ENCODE measurements around the gene APOBEC2.

The APOBEC2 gene

DNA sequence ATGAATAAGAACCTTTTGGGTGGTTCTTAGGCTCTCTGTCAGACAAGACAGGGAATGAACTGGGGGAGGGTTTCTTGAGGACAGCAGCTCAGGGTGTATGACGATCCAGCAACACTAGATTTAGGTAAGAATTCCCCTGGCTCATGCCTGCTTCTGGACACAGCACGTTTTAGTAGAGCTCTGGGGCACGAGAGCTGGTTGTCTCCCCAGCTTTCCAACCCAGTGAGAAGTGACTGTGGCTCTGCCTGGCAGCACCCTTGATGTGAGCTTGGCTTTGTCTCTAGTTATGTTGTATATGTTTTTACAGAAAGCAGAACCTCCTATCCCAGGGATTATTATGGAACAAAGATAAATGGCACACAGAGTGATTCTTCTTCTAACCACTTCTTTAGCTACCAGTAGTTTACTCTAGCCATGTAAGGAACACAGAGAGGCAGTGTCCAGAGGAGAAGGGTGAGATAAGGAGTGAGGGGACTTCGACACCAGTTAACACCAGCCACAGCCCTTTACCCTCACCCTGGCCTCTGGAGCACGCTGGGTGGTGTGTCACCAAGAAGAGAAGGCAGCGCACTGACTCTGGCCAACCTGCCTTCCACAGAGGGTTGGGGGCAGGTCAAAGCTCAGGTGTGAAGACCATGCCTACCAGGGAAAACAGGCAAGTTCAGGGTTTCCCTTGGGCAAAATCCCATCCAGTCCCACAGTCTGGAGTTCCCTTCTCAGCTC, 3.9 kb downstream of the APOBEC2 start:
- Histone ChIP-seq H3K27me3 (ENCODE audit: low read depth) (no peaks in the 10 kb centered on the region), H3K9me3 (no peaks in the 10 kb centered on the region), H3K36me3 (replicated peaks) (no peaks in the 10 kb centered on the region), H3K4me1 (no peaks in the 10 kb centered on the region), H3K4me3 (no peak overlapping the region)
- DNase-seq (ENCODE audit: low spot score in 2 of 2) = no peak
- in situ Hi-C loops (cut with MboI; ENCODE audit: low sequenced_read_pairs) = no loop called here

DNA sequence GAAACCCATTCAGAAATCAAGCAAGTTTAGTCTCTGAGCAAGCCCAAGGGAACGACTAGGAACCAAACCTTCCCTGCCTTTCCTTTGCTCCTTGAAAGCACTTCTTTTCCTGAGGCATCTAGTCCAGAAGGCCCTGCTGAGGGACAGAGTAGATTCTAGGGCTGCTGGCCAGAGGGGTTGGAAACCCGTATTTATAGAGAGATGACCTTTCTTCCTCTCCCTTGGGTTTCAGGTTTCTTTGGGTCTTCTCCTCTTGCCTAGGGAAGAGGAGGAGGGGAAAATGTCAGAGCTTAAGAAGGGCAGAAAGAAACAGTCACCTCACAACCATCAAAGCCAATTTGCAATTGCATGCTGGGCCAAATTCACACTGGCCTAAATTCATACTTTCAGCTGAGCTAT, 5.8 kb downstream of the APOBEC2 start:
- H3K4me1 ChIP-seq = no peaks in the 10 kb centered on the region
- in situ Hi-C loops (cut with MboI; ENCODE audit: low sequenced_read_pairs) = no loop called here
- no peaks in the 10 kb centered on the region for H3K27me3 ChIP-seq (ENCODE audit: low read depth)
- no peaks in the 10 kb centered on the region; the same call in 1 of the 2 replicates for H3K36me3 ChIP-seq (replicated peaks)
- H3K9me3 ChIP-seq = no peaks in the 10 kb centered on the region
- no peak for DNase-seq (ENCODE audit: low spot score in 2 of 2)
- H3K4me3 ChIP-seq = no peak overlapping the region

DNA sequence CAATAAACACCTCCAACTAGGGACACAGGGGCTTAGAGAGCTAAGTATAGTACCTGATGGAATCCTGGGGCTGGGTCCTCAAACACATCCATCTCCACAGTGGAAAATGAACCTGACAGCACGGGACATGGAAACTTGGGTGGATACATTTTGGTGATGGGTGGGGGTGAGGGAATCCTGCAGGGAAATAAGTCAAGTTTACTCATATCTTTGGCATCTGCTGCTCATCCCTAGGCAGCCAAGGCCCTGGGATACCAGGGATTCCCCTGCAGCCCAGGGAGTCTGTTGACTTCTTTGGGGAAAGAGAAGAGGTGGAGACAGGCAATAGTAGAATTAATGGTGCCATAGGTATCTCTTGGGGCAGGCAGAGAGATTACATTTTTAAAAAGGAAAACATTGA, 6.6 kb downstream of the APOBEC2 start:
- Histone ChIP-seq H3K27me3 (ENCODE audit: low read depth) (no peaks in the 10 kb centered on the region), H3K9me3 (no peaks in the 10 kb centered on the region), H3K4me1 (no peaks in the 10 kb centered on the region), H3K36me3 (replicated peaks) (peaks cover 4% of the 10 kb centered on the region), H3K4me3 (no peak overlapping the region)
- in situ Hi-C loops (cut with MboI; ENCODE audit: low sequenced_read_pairs) = no loop called here
- no peak for DNase-seq (ENCODE audit: low spot score in 2 of 2)

DNA sequence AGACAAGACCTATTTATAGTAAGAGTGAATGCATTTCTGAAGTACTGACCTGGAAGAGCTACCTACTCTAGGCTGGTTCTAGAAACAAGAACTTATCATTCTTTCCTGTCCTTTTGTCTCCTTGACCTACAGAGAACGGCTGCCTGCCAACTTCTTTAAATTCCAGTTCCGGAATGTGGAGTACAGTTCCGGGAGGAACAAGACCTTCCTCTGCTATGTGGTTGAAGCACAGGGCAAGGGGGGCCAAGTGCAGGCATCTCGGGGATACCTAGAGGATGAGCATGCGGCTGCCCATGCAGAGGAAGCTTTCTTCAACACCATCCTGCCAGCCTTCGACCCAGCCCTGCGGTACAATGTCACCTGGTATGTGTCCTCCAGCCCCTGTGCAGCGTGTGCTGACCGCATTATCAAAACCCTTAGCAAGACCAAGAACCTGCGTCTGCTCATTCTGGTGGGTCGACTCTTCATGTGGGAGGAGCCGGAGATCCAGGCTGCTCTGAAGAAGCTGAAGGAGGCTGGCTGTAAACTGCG, 8.3 kb downstream of the APOBEC2 start:
- Histone ChIP-seq H3K36me3 (replicated peaks) (peaks cover 14% of the 10 kb centered on the region), H3K4me3 (no peak overlapping the region), H3K4me1 (no peaks in the 10 kb centered on the region), H3K27me3 (ENCODE audit: low read depth) (no peaks in the 10 kb centered on the region), H3K9me3 (no peaks in the 10 kb centered on the region)
- DNase-seq (ENCODE audit: low spot score in 2 of 2) = no peak
- in situ Hi-C loops (cut with MboI; ENCODE audit: low sequenced_read_pairs) = no loop called here

DNA sequence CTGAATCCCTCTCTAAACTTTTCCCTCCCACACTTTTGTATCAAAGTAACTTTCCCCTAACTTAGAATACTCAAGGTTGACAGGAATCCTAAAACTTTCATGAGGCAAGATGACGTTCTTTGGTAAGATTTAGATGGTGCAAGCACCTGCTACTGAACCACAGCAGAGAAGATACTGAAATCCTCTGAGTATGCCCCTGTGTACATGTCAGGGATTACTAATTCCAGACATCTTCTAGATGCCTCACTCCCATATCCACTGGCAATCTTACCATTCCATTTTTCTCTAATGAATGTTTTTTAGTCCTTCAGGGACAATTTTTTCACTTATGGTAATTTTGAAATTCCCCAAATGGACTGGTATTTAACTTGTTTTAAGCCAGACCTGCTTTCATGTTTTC, 9.1 kb downstream of the APOBEC2 start:
- no peak for DNase-seq (ENCODE audit: low spot score in 2 of 2)
- in situ Hi-C loops (cut with MboI; ENCODE audit: low sequenced_read_pairs) = no loop called here
- Histone ChIP-seq H3K27me3 (ENCODE audit: low read depth) (no peaks in the 10 kb centered on the region), H3K4me3 (no peak overlapping the region), H3K36me3 (replicated peaks) (peaks cover 16% of the 10 kb centered on the region), H3K9me3 (no peaks in the 10 kb centered on the region), H3K4me1 (no peaks in the 10 kb centered on the region)

DNA sequence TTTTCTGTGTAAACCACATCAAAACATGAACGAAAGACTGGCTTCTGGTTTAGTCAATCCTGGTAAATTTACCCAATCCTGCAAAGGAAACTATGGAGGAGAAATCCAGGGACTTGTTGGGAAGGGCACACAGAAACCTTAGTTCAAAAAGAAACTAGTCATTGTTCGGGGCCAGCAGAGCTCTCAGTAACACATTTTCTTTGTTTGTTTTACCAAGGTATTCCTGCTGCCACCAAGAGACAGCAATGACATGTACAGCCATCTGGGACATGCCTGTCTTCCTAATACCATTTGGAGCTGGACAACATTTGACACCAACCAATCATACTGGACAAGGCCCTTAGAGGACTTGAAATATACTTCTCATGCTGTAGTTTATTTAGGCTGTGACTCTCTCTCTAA, 10.9 kb downstream of the APOBEC2 start:
- peaks cover 22% of the 10 kb centered on the region for H3K36me3 ChIP-seq (replicated peaks)
- H3K4me3 ChIP-seq = no peak overlapping the region
- no peak for DNase-seq (ENCODE audit: low spot score in 2 of 2)
- no peaks in the 10 kb centered on the region for H3K9me3 ChIP-seq
- no peaks in the 10 kb centered on the region for H3K27me3 ChIP-seq (ENCODE audit: low read depth)
- H3K4me1 ChIP-seq = no peaks in the 10 kb centered on the region
- in situ Hi-C loops (cut with MboI; ENCODE audit: low sequenced_read_pairs) = no loop called here

DNA sequence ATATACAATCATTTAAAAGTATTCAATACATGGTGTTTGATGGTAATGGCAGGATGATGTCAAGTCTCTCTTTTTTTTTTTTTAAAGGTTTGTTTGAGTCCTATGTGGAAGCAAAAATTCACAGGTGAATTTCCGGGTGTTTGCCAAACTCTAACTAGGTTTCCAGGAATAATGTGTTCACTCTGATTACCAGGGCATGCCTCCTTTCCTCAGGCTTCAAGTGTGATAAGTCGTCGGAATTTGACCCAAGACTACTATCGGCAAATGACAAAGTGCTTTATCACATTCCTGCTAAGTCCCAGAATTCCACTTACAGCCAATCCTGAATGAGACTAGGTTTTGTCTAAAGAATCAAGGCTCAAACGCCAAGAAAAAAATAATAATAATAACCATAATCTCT, 11.8 kb downstream of the APOBEC2 start:
- no peak overlapping the region for H3K4me3 ChIP-seq
- in situ Hi-C loops (cut with MboI; ENCODE audit: low sequenced_read_pairs) = no loop called here
- DNase-seq (ENCODE audit: low spot score in 2 of 2) = no peak
- H3K36me3 ChIP-seq (replicated peaks) = peaks cover 22% of the 10 kb centered on the region
- H3K4me1 ChIP-seq = no peaks in the 10 kb centered on the region
- H3K9me3 ChIP-seq = no peaks in the 10 kb centered on the region
- no peaks in the 10 kb centered on the region for H3K27me3 ChIP-seq (ENCODE audit: low read depth)

DNA sequence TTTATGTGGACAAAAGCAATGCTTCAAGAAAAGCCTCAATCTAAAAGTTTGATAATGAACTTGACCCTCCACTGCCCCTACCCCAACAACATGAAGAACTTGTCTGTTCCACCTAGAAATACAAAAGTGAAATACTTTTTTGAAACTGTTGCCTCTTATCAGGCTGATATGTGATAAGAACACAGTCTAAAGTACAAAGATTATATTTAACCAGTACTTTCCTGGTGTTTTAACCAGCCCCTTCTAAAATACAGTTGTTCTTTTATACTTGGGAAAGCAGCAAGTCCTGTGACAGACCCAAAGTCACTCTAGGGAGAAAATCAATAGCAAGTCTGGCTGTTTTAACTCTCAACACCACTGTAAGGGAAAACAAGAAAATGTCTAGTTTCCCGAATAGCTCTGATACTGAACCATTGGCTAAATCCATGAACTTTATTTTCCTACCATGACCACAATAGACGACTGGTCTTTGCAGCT, 12.6 kb downstream of the APOBEC2 start:
- no peak for DNase-seq (ENCODE audit: low spot score in 2 of 2)
- Histone ChIP-seq H3K4me1 (0 out of 2 replicates have a peak, but pooled peaks cover under 1% of the 10 kb centered on the region), H3K27me3 (ENCODE audit: low read depth) (no peaks in the 10 kb centered on the region), H3K9me3 (no peaks in the 10 kb centered on the region), H3K4me3 (no peak overlapping the region), H3K36me3 (replicated peaks) (peaks cover 26% of the 10 kb centered on the region)
- in situ Hi-C loops (cut with MboI; ENCODE audit: low sequenced_read_pairs) = no loop called here

DNA sequence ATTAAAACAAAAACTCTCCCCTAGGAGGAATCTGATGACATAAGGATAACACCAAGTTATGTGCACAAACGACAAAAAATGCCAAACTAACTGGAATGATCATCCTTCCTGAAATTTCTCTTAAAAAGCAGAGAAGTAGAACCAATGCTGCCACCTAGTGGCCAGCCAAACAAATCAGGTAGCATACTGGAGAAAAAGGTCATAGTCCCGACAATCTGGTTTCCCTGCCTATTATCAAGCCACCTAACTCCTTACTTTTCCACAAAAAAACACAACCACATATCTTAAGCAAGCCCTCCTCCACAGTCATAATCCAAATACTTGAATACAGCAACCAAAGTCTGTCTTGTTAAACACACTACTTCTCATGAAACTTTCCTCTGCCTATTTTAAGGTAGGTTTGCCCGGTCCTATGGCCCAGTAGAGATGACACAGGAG, 13.9 kb downstream of the APOBEC2 start:
- no peaks in the 10 kb centered on the region for H3K9me3 ChIP-seq
- peaks cover 30% of the 10 kb centered on the region for H3K36me3 ChIP-seq (replicated peaks)
- in situ Hi-C loops (cut with MboI; ENCODE audit: low sequenced_read_pairs) = no loop called here
- no peaks in the 10 kb centered on the region for H3K27me3 ChIP-seq (ENCODE audit: low read depth)
- 0 out of 2 replicates have a peak, but pooled peaks cover 4% of the 10 kb centered on the region for H3K4me1 ChIP-seq
- H3K4me3 ChIP-seq = no peak overlapping the region
- DNase-seq (ENCODE audit: low spot score in 2 of 2) = peak; percentile 49 to 76

DNA sequence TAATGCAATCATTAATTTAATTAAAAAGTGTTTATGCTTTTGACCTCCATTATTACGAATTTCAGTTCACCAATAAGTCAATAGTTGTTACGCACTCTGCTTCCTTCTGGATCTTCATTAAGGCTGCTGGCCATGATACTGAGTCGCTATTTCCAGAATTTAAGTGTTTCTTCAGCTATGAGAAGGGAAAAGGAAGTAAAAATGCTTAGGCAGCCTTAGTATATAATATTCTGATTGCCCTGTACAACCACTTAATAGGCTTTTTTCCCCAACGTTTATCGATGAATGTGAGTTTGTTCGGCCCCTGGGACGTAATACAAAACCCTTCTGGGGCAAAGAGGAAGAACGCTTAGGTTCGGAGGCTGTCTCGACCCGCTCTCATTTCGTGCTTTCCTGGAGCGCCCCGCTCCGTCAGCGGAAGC, 18.5 kb downstream of the APOBEC2 start:
- Histone ChIP-seq H3K9me3 (no peaks in the 10 kb centered on the region), H3K4me3 (peak overlapping the region; percentile 81), H3K36me3 (replicated peaks) (peaks cover 16% of the 10 kb centered on the region), H3K27me3 (ENCODE audit: low read depth) (no peaks in the 10 kb centered on the region), H3K4me1 (peaks cover 25% of the 10 kb centered on the region)
- no peak for DNase-seq (ENCODE audit: low spot score in 2 of 2)
- in situ Hi-C loops (cut with MboI; ENCODE audit: low sequenced_read_pairs) = no loop called here

DNA sequence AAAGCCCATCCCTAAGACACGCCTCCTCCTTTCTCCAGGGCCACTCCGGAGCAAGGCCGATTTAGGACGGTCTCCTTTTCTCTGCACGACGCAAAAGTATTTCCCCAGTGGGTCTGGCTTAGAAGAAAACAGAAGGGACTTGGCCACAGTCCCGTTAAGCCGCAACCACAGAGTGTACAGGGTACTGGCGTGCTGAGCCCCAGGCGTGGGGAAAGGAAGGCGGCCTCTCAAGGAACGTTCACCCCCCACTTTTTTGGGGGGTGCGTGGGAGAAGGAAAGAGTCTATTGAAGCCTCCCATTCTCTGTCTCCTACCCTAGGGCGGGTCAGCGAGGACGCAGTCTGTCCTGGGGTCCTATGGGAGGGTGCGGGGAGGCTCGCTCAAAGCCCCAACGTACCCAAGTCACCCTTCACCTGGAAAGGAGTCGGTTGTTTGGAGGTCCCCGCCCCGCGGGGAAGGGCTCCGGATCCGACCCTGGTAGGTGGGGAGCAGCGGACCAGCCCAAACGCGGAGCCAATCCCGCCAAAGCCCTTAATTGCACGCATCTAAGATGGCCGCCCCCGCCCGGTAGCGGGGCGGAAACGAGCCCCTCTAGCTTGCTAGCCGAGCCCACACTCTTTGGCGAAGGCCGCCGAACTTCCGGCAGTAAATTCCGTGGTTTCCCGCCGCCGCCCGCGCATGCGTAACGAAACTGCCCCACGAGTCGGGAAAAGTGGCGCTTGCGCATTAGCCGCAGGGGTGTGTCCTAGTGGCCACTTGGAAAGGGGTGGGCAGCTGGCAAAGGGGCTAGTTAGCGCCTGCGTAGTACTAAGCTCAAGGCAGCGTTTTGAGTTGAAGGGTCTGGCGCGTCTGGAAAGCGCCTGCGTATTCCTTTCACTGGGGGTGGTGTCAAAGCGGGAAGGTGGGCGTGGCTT, 19.2 kb downstream of the APOBEC2 start, which contains the start of gene OARD1:
Gene OARD1 (minus strand): TSS at position 434 of the 913 bp plus-strand sequence. CDS start 722 bp downstream, outside the sequence.
- no peaks in the 10 kb centered on the region for H3K9me3 ChIP-seq
- H3K4me1 ChIP-seq = peaks cover 25% of the 10 kb centered on the region
- H3K36me3 ChIP-seq (replicated peaks) = peaks cover 13% of the 10 kb centered on the region; the same call in 1 of the 2 replicates
- peak; percentile 95 to 99 for DNase-seq (ENCODE audit: low spot score in 2 of 2)
- in situ Hi-C loops (cut with MboI; ENCODE audit: low sequenced_read_pairs) = no loop called here
- H3K27me3 ChIP-seq (ENCODE audit: low read depth) = no peaks in the 10 kb centered on the region
- peak within 1 kb of the TSS; percentile 81 for H3K4me3 ChIP-seq

DNA sequence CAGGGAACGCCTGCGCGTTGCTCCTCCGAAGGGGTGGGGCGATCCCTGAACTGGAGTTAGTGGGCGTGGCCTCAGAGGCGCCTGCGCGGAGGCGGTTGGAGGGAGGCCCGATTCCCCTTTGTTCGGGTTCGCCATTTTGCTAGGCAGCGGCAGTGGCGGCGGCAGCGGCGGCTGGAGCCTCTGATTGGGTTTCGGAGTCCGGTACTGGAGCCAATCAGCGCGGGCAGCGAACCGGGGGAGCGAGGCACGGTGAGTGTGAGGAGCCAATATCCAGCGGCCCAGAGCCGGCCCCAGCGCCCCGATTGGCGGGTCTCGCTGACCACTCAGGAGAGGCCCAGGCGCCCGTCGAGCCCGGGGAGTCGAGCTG, 19.8 kb downstream of the APOBEC2 start, which contains the start of gene NFYA:
Gene NFYA (plus strand): TSS at position 139 of the 367 bp plus-strand sequence. CDS start 6,116 bp downstream, outside the sequence.
- peaks cover 25% of the 10 kb centered on the region for H3K4me1 ChIP-seq
- no peaks in the 10 kb centered on the region for H3K9me3 ChIP-seq
- in situ Hi-C loops (cut with MboI; ENCODE audit: low sequenced_read_pairs) = no loop called here
- H3K27me3 ChIP-seq (ENCODE audit: low read depth) = no peaks in the 10 kb centered on the region
- H3K4me3 ChIP-seq = peak within 1 kb of the TSS; percentile 81
- peak in 1 of 2 experiments; percentile 95 for DNase-seq (ENCODE audit: low spot score in 2 of 2)
- peaks cover 8% of the 10 kb centered on the region; the same call in 1 of the 2 replicates for H3K36me3 ChIP-seq (replicated peaks)

DNA sequence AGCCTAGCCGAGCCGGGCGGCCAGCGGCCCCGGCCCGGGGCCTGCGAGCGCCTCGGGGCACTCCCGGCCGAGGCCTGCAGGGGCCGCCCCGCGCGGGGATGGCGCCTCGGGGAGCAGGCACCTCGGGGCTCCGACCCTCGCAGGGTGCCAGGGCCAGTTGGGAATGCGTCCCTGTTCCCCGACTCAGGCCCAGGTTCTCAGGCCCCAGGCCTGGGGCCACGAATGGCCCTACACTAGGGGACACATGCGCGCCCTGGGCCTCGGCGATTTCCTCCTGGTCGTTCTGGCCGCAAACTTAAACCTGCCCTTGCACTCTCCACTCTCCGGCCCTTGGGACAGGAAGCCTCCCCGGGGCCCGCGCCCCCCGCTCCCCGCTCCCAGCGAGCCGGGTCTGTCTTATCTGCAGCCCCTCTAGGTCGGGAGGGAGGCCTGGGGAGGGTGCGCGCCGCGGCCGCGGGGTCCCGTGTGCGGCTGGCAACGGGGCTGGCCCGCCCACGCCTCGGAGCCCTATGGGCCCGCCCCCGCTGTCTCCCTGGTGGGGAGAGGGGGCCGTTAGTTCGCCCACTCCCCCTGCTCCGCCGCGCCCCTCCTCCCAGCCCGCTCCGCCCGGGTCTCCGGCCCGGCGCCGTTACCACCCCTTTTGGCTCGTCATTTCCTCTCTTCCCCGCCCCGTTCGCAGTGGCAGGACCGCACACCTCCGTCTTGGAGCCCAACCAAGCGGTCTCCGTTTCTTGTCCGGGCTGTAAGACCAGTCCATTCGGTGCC, 20.4 kb downstream of the APOBEC2 start:
- H3K4me3 ChIP-seq = peak overlapping the region; percentile 81
- DNase-seq (ENCODE audit: low spot score in 2 of 2) = peak; percentile 81 to 94
- H3K27me3 ChIP-seq (ENCODE audit: low read depth) = no peaks in the 10 kb centered on the region
- H3K36me3 ChIP-seq (replicated peaks) = peaks cover 8% of the 10 kb centered on the region; the same call in 1 of the 2 replicates
- no peaks in the 10 kb centered on the region for H3K9me3 ChIP-seq
- in situ Hi-C loops (cut with MboI; ENCODE audit: low sequenced_read_pairs) = no loop called here
- peaks cover 25% of the 10 kb centered on the region for H3K4me1 ChIP-seq
